ENCODE results near the gene SHROOM1.

The SHROOM1 gene

DNA sequence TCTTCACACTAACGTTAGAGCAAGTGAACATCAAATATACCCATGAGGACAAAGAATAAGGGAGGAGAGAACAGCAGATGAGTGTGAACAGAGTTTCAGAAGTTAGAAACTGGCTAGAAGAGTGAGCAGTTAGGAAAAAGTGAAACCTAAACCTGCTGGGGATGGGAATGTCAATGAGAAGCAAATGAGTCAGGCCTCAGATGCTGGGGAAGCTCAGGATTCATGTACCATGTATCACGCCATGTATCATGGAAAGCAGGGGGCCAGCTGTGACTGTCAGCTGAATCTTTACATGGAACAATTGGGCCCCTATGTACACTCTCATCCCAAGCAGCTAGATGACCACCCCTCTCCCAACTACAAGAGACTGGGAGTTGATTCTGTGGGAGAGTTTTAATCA, 19.6 kb upstream of the SHROOM1 start:
- H3K4me3 ChIP-seq (ENCODE audit: low read length): no peak overlapping the region
- no peaks in the 10 kb centered on the region for H3K4me1 ChIP-seq (ENCODE audit: low read length)
- H3F3A ChIP-seq (ENCODE audit: insufficient read depth, low read length): no peaks in the 10 kb centered on the region
- H2AFZ ChIP-seq (ENCODE audit: low read length): no peak overlapping the region
- no peaks in the 10 kb centered on the region for H3K9me2 ChIP-seq (replicated peaks; ENCODE audit: insufficient read depth, low read length)
- no peaks in the 10 kb centered on the region for H3K36me3 ChIP-seq (replicated peaks; ENCODE audit: insufficient read depth, low read length)
- TF ChIP-seq EZH2phosphoT487 (IDR thresholded peaks at IDR 0.05; ENCODE audit: low read length): no peak
- no peak for TF ChIP-seq EZH2 (optimal IDR thresholded peaks at IDR 0.05; ENCODE audit: low read depth, low read length)
- TF ChIP-seq, protein P1, sequence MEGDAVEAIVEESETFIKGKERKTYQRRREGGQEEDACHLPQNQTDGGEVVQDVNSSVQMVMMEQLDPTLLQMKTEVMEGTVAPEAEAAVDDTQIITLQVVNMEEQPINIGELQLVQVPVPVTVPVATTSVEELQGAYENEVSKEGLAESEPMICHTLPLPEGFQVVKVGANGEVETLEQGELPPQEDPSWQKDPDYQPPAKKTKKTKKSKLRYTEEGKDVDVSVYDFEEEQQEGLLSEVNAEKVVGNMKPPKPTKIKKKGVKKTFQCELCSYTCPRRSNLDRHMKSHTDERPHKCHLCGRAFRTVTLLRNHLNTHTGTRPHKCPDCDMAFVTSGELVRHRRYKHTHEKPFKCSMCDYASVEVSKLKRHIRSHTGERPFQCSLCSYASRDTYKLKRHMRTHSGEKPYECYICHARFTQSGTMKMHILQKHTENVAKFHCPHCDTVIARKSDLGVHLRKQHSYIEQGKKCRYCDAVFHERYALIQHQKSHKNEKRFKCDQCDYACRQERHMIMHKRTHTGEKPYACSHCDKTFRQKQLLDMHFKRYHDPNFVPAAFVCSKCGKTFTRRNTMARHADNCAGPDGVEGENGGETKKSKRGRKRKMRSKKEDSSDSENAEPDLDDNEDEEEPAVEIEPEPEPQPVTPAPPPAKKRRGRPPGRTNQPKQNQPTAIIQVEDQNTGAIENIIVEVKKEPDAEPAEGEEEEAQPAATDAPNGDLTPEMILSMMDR (IDR thresholded peaks at IDR 0.05; ENCODE audit: low read length): no peak
- DNase-seq: no peak
- H3K27me3 ChIP-seq (replicated peaks; ENCODE audit: insufficient read depth, low read length): no peaks in the 10 kb centered on the region
- H3K9ac ChIP-seq (ENCODE audit: low read length): no peak overlapping the region
- H3K9me3 ChIP-seq (replicated peaks; ENCODE audit: insufficient read depth, low read length): no peaks in the 10 kb centered on the region
- H3K27ac ChIP-seq (ENCODE audit: low read length): no peak overlapping the region
- H3K4me2 ChIP-seq (ENCODE audit: low read depth, low read length): no peak overlapping the region
- H4K20me1 ChIP-seq (ENCODE audit: insufficient read depth, low read length): no peaks in the 10 kb centered on the region
- H3K79me2 ChIP-seq (ENCODE audit: low read length): no peaks in the 10 kb centered on the region

DNA sequence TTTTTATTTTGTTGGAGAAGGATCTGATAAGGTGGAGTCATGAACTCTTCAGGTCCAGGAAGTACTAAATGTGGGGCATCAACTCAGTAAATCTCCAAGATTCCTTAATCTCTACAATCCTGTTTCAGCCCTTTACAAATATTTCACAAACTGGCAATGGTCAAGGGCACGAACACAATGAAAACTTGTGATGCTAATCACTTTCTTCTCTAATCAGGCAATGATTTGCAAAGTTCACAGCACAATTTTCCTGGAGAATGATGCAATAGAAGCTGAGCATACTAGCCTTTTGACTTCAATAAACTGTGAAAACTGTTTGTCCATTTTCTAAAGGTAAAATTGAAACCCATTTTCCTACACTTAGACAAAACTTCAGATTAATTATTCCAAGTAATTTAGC, 18.9 kb upstream of the SHROOM1 start:
- Histone ChIP-seq H2AFZ (ENCODE audit: low read length) (no peak overlapping the region), H3F3A (ENCODE audit: insufficient read depth, low read length) (no peaks in the 10 kb centered on the region), H3K9me2 (replicated peaks; ENCODE audit: insufficient read depth, low read length) (no peaks in the 10 kb centered on the region), H3K4me3 (ENCODE audit: low read length) (no peak overlapping the region), H3K36me3 (replicated peaks; ENCODE audit: insufficient read depth, low read length) (no peaks in the 10 kb centered on the region), H4K20me1 (ENCODE audit: insufficient read depth, low read length) (no peaks in the 10 kb centered on the region), H3K9ac (ENCODE audit: low read length) (no peak overlapping the region), H3K27ac (ENCODE audit: low read length) (no peak overlapping the region), H3K4me1 (ENCODE audit: low read length) (no peaks in the 10 kb centered on the region), H3K4me2 (ENCODE audit: low read depth, low read length) (no peak overlapping the region), H3K27me3 (replicated peaks; ENCODE audit: insufficient read depth, low read length) (no peaks in the 10 kb centered on the region), H3K9me3 (replicated peaks; ENCODE audit: insufficient read depth, low read length) (no peaks in the 10 kb centered on the region), H3K79me2 (ENCODE audit: low read length) (no peaks in the 10 kb centered on the region)
- TF ChIP-seq, protein P1 (IDR thresholded peaks at IDR 0.05; ENCODE audit: low read length): no peak
- TF ChIP-seq EZH2 (optimal IDR thresholded peaks at IDR 0.05; ENCODE audit: low read depth, low read length) (no peak), EZH2phosphoT487 (IDR thresholded peaks at IDR 0.05; ENCODE audit: low read length) (no peak)
- no peak for DNase-seq

- H3K36me3 ChIP-seq (replicated peaks; ENCODE audit: insufficient read depth, low read length): no peaks in the 10 kb centered on the region
- TF ChIP-seq EZH2 (optimal IDR thresholded peaks at IDR 0.05; ENCODE audit: low read depth, low read length) (no peak), EZH2phosphoT487 (IDR thresholded peaks at IDR 0.05; ENCODE audit: low read length) (no peak)
- TF ChIP-seq, protein P1 (IDR thresholded peaks at IDR 0.05; ENCODE audit: low read length): no peak
- H4K20me1 ChIP-seq (ENCODE audit: insufficient read depth, low read length): no peaks in the 10 kb centered on the region
- no peaks in the 10 kb centered on the region for H3K79me2 ChIP-seq (ENCODE audit: low read length)
- H3K27me3 ChIP-seq (replicated peaks; ENCODE audit: insufficient read depth, low read length): no peaks in the 10 kb centered on the region
- no peaks in the 10 kb centered on the region for H3K9me3 ChIP-seq (replicated peaks; ENCODE audit: insufficient read depth, low read length)
- no peak overlapping the region for H3K27ac ChIP-seq (ENCODE audit: low read length)
- no peak overlapping the region for H3K9ac ChIP-seq (ENCODE audit: low read length)
- H3K4me3 ChIP-seq (ENCODE audit: low read length): no peak overlapping the region
- DNase-seq: no peak
- H3K4me1 ChIP-seq (ENCODE audit: low read length): no peaks in the 10 kb centered on the region
- no peaks in the 10 kb centered on the region for H3F3A ChIP-seq (ENCODE audit: insufficient read depth, low read length)
- no peak overlapping the region for H3K4me2 ChIP-seq (ENCODE audit: low read depth, low read length)
- H3K9me2 ChIP-seq (replicated peaks; ENCODE audit: insufficient read depth, low read length): no peaks in the 10 kb centered on the region
- H2AFZ ChIP-seq (ENCODE audit: low read length): no peak overlapping the region
Measured at GRCh38 chr5:132848270-132848669, 17.8 kb upstream of the SHROOM1 start.
